Bronchial epithelial cell (primary cell): ENCODE results near the gene ZNF280A. TPM values are rescaled to one million over a fixed set of nuclear protein-coding genes. Genes with fewer than 3 reads are reported as not detected.
"Not testable (repeated sequence)": the region's sequence is repeated elsewhere in the genome, so short reads cannot be mapped to it uniquely, and the experiment has no call there.

Source experiments
- DNase-seq: peaks from one replicate; pipeline ENCODE4 v3.0.0-alpha.2; 2010; ENCODE audit warnings: low read depth
- FAIRE-seq: peaks from 2 replicates; lab custom pipeline; 2011; peaks lifted over from hg19 to GRCh38; lab: Jason Lieb, UNC
- H3K27me3 ChIP-seq: 2 replicates; pipeline ENCODE4 v1.5.1; 2011; ENCODE audit warnings: low read length; ENCODE audit not compliant: control insufficient read depth, insufficient read depth
- H3K36me3 ChIP-seq: 2 replicates; pipeline ENCODE4 v1.5.1; 2011; ENCODE audit warnings: low read length; ENCODE audit not compliant: control insufficient read depth, insufficient read depth
- H3K4me3 ChIP-seq: 2 replicates; pipeline ENCODE4 v1.5.1; 2011; ENCODE audit warnings: mild to moderate bottlenecking, low read depth, low read length, control low read depth
- CTCF ChIP-seq: IDR thresholded peaks from 2 replicates; pipeline ENCODE4 v1.5.1; 2011; ENCODE audit warnings: mild to moderate bottlenecking, moderate library complexity, low read length, control low read depth, inconsistent platforms; ENCODE audit not compliant: insufficient read depth, severe bottlenecking
- total RNA-seq: library from RNA; depleted of rRNA; stranded (reverse); fragments of >200 nt; gene quantifications from 2 replicates; pipeline ENCODE4 v1.2.1, GENCODE V29; 2014

Gene ZNF280A
- total RNA-seq, 1 donor from 2014 or later: not detected

GRCh38 chr22:22512951-22513350 lies 7.1 kb downstream of the ZNF280A start:
- H3K36me3 ChIP-seq: no peaks in the 10 kb centered on the region
- FAIRE-seq: no peak
- no peak for TF ChIP-seq CTCF
- H3K4me3 ChIP-seq: no peak overlapping the region
- no peaks in the 10 kb centered on the region for H3K27me3 ChIP-seq
- no peak for DNase-seq

GRCh38 chr22:22510833-22511232 lies 9.2 kb downstream of the ZNF280A start:
- H3K27me3 ChIP-seq, FAIRE-seq, DNase-seq, H3K4me3 ChIP-seq, H3K36me3 ChIP-seq: not testable (repeated sequence)

GRCh38 chr22:22509912-22510311 lies 10.2 kb downstream of the ZNF280A start:
- not testable (repeated sequence) for FAIRE-seq, H3K4me3 ChIP-seq, DNase-seq

GRCh38 chr22:22508274-22509176 lies 11.5 kb downstream of the ZNF280A start, which contains the start of gene ZNF280B:
Gene ZNF280B, minus strand, starts transcription at chr22:22508742. Its CDS starts 19,344 bp downstream, at chr22:22489398.
- no peaks in the 10 kb centered on the region for H3K27me3 ChIP-seq
- DNase-seq: peak; percentile 32
- no peaks in the 10 kb centered on the region for H3K36me3 ChIP-seq
- H3K4me3 ChIP-seq: peak within 1 kb of the TSS; percentile 52
- no peak for FAIRE-seq
- peak; percentile 77 for TF ChIP-seq CTCF

More at GRCh38 chr22:22509912-22510311, 10.2 kb downstream of the ZNF280A start:
- H3K36me3 ChIP-seq, H3K27me3 ChIP-seq: not testable (repeated sequence)

- FAIRE-seq (no peak), DNase-seq (no peak)
- peak overlapping the region; percentile 52 for H3K4me3 ChIP-seq
- H3K27me3 ChIP-seq: no peaks in the 10 kb centered on the region
- no peak for TF ChIP-seq CTCF
- no peaks in the 10 kb centered on the region for H3K36me3 ChIP-seq
These were observed 12.3 kb downstream of the ZNF280A start for GRCh38 chr22:22507743-22508273.

- DNase-seq (no peak), FAIRE-seq (no peak)
- Histone ChIP-seq H3K4me3 (no peak overlapping the region), H3K36me3 (no peaks in the 10 kb centered on the region), H3K27me3 (no peaks in the 10 kb centered on the region)
- TF ChIP-seq CTCF: no peak
These were observed 13.3 kb downstream of the ZNF280A start for GRCh38 chr22:22506736-22507135.
